Measurements from ENCODE around the gene RXRB.
A peak's percentile ranks its signal among the peaks of the same experiment; 100 is the strongest.
"Not testable (repeated sequence)": the region's sequence is repeated elsewhere in the genome, so short reads cannot be mapped to it uniquely, and the experiment has no call there.

The RXRB gene

DNA sequence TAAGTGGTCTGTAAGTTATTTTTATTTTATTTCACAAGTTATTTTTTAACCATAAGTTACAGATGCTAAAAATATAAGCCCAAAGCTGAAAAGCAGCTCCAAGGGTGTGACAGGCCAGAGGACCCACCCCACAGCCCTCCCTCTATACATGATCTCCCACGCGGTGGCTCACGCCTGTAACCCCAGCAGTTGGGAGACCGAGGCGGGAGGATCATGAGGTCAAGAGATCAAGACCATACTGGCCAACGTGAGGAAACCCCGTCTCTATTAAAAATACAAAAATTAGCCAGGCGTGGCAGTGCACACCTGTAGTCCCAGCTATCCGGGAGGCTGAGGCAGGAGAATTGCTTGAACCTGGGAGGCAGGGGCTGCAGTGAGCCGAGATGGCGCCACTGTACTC, 40.4 kb downstream of the RXRB start:
- Histone ChIP-seq H3K27me3 (ENCODE audit: insufficient read depth, insufficient read length) (peaks cover 11% of the 10 kb centered on the region), H3K36me3 (ENCODE audit: insufficient read depth, insufficient read length, low read length) (no peaks in the 10 kb centered on the region), H3K4me1 (ENCODE audit: insufficient read depth, insufficient read length) (peaks cover 2% of the 10 kb centered on the region), H3K4me3 (ENCODE audit: insufficient read length, low read depth) (no peak overlapping the region), H3K9me3 (ENCODE audit: insufficient read depth, low read length) (no peaks in the 10 kb centered on the region), H3K9ac (ENCODE audit: insufficient read length, low read depth) (no peak overlapping the region)
- DNase-seq (ENCODE audit: low read depth, low spot score): no peak
- no peak for TF ChIP-seq YY1 (IDR thresholded peaks at IDR 0.05; ENCODE audit: insufficient read depth, insufficient read length)
- TF ChIP-seq SUZ12 (IDR thresholded peaks at IDR 0.05; ENCODE audit: extremely low read depth, insufficient read depth, insufficient read length): no peak
- no peak for TF ChIP-seq ZNF274 (IDR thresholded peaks at IDR 0.05; ENCODE audit: low read depth, low read length)

DNA sequence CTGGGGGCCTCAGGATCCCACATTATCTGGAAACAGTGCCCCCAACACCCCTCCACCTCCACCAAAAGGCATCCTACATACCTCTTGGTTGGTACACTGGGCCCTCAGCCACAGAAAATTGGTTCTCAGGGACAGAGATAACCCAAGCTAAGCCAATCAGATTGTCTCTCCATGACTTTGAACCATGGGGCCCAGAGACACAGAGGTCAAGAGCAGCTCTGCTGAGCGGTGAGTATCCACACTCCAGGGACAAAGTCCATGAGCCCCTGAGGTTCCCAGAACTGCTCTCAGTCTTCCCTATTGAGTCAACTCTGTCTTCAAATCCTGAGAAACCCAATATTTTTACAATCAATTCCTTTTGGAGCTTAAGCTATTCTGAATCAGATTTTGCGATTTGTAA, 43.5 kb downstream of the RXRB start:
- H3K9me3 ChIP-seq (ENCODE audit: insufficient read depth, low read length): no peaks in the 10 kb centered on the region
- H3K36me3 ChIP-seq (ENCODE audit: insufficient read depth, insufficient read length, low read length): no peaks in the 10 kb centered on the region
- no peak overlapping the region for H3K9ac ChIP-seq (ENCODE audit: insufficient read length, low read depth)
- H3K27me3 ChIP-seq (ENCODE audit: insufficient read depth, insufficient read length): peaks cover 5% of the 10 kb centered on the region
- peaks cover under 1% of the 10 kb centered on the region for H3K4me1 ChIP-seq (ENCODE audit: insufficient read depth, insufficient read length)
- no peak for DNase-seq (ENCODE audit: low read depth, low spot score)
- H3K4me3 ChIP-seq (ENCODE audit: insufficient read length, low read depth): no peak overlapping the region
- TF ChIP-seq YY1 (IDR thresholded peaks at IDR 0.05; ENCODE audit: insufficient read depth, insufficient read length): no peak
- TF ChIP-seq SUZ12 (IDR thresholded peaks at IDR 0.05; ENCODE audit: extremely low read depth, insufficient read depth, insufficient read length): no peak
- no peak for TF ChIP-seq ZNF274 (IDR thresholded peaks at IDR 0.05; ENCODE audit: low read depth, low read length)

- Histone ChIP-seq H3K4me3 (ENCODE audit: insufficient read length, low read depth) (no peak overlapping the region), H3K9ac (ENCODE audit: insufficient read length, low read depth) (no peak overlapping the region), H3K9me3 (ENCODE audit: insufficient read depth, low read length) (0 out of 2 replicates have a peak, but pooled peaks cover 4% of the 10 kb centered on the region), H3K36me3 (ENCODE audit: insufficient read depth, insufficient read length, low read length) (no peaks in the 10 kb centered on the region), H3K27me3 (ENCODE audit: insufficient read depth, insufficient read length) (peaks cover 2% of the 10 kb centered on the region), H3K4me1 (ENCODE audit: insufficient read depth, insufficient read length) (no peaks in the 10 kb centered on the region)
- DNase-seq (ENCODE audit: low read depth, low spot score): no peak
- TF ChIP-seq ZNF274 (IDR thresholded peaks at IDR 0.05; ENCODE audit: low read depth, low read length): no peak
These were observed 43.9 kb downstream of the RXRB start for GRCh38 chr6:33156561-33156960.

- DNase-seq (ENCODE audit: low read depth, low spot score): no peak
- Histone ChIP-seq H3K4me1 (ENCODE audit: insufficient read depth, insufficient read length) (no peaks in the 10 kb centered on the region), H3K9ac (ENCODE audit: insufficient read length, low read depth) (no peak overlapping the region), H3K27me3 (ENCODE audit: insufficient read depth, insufficient read length) (peaks cover 2% of the 10 kb centered on the region), H3K9me3 (ENCODE audit: insufficient read depth, low read length) (0 out of 2 replicates have a peak, but pooled peaks cover 10% of the 10 kb centered on the region), H3K36me3 (ENCODE audit: insufficient read depth, insufficient read length, low read length) (no peaks in the 10 kb centered on the region), H3K4me3 (ENCODE audit: insufficient read length, low read depth) (no peak overlapping the region)
- TF ChIP-seq YY1 (IDR thresholded peaks at IDR 0.05; ENCODE audit: insufficient read depth, insufficient read length) (no peak), ZNF274 (IDR thresholded peaks at IDR 0.05; ENCODE audit: low read depth, low read length) (no peak), SUZ12 (IDR thresholded peaks at IDR 0.05; ENCODE audit: extremely low read depth, insufficient read depth, insufficient read length) (no peak)
These were observed 46.1 kb downstream of the RXRB start for GRCh38 chr6:33154349-33154748.

DNA sequence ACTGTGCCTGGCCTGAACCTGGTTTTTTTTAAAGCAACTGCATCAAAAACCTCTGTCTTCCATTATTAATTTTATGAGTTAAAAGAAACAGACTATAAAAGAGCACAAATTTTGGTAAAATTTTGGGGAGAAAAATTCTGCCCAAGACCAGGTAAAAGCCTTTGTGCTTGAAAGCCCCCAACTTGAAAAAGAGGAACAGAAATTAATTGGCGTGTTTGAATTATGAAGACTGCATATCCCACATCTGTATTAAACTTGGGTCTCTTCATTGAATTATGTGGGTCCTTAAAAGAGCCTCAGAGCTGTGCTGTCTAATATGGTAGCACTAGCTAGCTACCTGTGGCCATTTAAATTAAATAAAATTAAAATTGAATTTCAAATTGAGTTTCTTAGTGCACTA, 49.4 kb downstream of the RXRB start:
- Histone ChIP-seq H3K9ac (ENCODE audit: insufficient read length, low read depth) (no peak overlapping the region), H3K36me3 (ENCODE audit: insufficient read depth, insufficient read length, low read length) (no peaks in the 10 kb centered on the region), H3K27me3 (ENCODE audit: insufficient read depth, insufficient read length) (no peaks in the 10 kb centered on the region), H3K4me3 (ENCODE audit: insufficient read length, low read depth) (no peak overlapping the region), H3K4me1 (ENCODE audit: insufficient read depth, insufficient read length) (no peaks in the 10 kb centered on the region), H3K9me3 (ENCODE audit: insufficient read depth, low read length) (0 out of 2 replicates have a peak, but pooled peaks cover 10% of the 10 kb centered on the region)
- no peak for TF ChIP-seq SUZ12 (IDR thresholded peaks at IDR 0.05; ENCODE audit: extremely low read depth, insufficient read depth, insufficient read length)
- TF ChIP-seq YY1 (IDR thresholded peaks at IDR 0.05; ENCODE audit: insufficient read depth, insufficient read length): no peak
- no peak for TF ChIP-seq ZNF274 (IDR thresholded peaks at IDR 0.05; ENCODE audit: low read depth, low read length)
- DNase-seq (ENCODE audit: low read depth, low spot score): no peak

- H3K4me3 ChIP-seq (ENCODE audit: insufficient read length, low read depth): not testable (repeated sequence)
These were observed 49.9 kb downstream of the RXRB start for GRCh38 chr6:33150560-33150959.

DNA sequence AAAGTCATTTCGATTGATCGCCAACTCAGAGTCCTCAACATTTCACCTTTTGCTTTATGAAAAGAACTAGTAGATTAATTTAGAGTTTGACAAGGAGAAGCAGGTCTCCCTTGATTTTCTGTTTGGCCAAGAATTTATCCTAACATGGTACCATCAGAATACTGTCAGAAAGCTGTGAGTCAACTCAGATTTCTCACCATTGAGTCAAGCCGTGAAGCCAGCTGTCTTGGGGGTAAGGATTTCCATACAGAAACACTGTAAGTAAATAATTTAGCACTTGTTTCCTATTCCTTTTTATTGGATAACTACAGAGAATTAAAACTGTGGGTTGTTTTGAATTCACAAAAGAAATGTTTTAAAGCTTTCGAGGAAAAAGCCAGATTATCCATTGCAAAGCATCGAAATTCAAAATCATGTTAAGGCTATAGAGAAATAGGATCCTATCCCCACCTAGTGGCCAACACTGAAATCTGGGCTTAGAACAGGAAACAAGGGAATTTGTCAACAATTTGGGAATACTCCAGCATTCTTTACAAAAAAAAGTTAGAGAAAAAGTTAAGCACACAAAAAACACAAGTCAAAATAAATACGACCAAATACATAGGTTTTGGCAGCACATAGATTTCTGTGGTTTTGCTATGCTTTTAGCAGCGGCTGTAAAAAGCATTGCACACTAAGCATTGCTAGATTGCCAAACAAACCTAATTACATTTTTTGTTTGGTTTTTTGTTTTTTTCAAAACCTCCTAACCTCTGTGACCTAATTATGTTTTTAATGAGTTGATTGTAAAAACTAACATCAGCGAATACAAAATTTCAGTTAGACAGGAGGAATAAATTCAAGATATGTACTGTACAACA, 52.4 kb downstream of the RXRB start:
- Histone ChIP-seq H3K36me3 (ENCODE audit: insufficient read depth, insufficient read length, low read length) (no peaks in the 10 kb centered on the region), H3K4me1 (ENCODE audit: insufficient read depth, insufficient read length) (no peaks in the 10 kb centered on the region), H3K9ac (ENCODE audit: insufficient read length, low read depth) (no peak overlapping the region), H3K9me3 (ENCODE audit: insufficient read depth, low read length) (peaks cover 14% of the 10 kb centered on the region; the same call in 1 of the 2 replicates), H3K4me3 (ENCODE audit: insufficient read length, low read depth) (no peak overlapping the region), H3K27me3 (ENCODE audit: insufficient read depth, insufficient read length) (no peaks in the 10 kb centered on the region)
- DNase-seq (ENCODE audit: low read depth, low spot score): peak; percentile 28
- TF ChIP-seq YY1 (IDR thresholded peaks at IDR 0.05; ENCODE audit: insufficient read depth, insufficient read length) (no peak), SUZ12 (IDR thresholded peaks at IDR 0.05; ENCODE audit: extremely low read depth, insufficient read depth, insufficient read length) (no peak), ZNF274 (IDR thresholded peaks at IDR 0.05; ENCODE audit: low read depth, low read length) (no peak)

More at GRCh38 chr6:33150560-33150959, 49.9 kb downstream of the RXRB start:
- not testable (repeated sequence) for H3K27me3 ChIP-seq (ENCODE audit: insufficient read depth, insufficient read length); H3K9ac ChIP-seq (ENCODE audit: insufficient read length, low read depth); H3K4me1 ChIP-seq (ENCODE audit: insufficient read depth, insufficient read length); H3K9me3 ChIP-seq (ENCODE audit: insufficient read depth, low read length); DNase-seq (ENCODE audit: low read depth, low spot score); H3K36me3 ChIP-seq (ENCODE audit: insufficient read depth, insufficient read length, low read length)

Data from NT2/D1 (cell line).